GM19372 (cell line): ENCODE data around the gene CYP4F3.
"Not testable (repeated sequence)": the region's sequence is repeated elsewhere in the genome, so short reads cannot be mapped to it uniquely, and the experiment has no call there.

Experiments used
- ATAC-seq: cut with Tn5 transposase; IDR thresholded peaks from one replicate; pipeline ENCODE4 v1.9.1; 2021; ENCODE audit warnings: mild to moderate bottlenecking, low read depth, moderate library complexity; ENCODE audit not compliant: unreplicated experiment

The CYP4F3 gene

DNA sequence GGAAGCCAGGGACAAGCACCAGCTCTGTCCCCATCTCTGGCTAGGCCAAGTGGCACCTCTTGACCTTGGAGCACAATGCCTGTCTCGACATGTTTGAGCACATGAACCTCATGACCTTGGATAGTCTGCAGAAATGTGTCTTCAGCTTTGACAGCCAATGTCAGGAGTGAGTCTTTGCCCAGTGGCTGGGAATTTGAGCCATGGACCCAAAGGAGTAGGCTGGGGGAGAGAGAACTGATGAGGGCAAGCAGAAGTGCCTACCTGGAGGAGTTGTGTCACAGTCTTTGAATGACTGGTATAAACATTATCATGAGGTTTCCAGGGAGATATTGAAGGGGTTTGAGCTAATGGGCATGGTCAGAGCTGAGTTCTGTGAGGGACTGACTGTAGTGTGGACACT, 25.5 kb downstream of the CYP4F3 start:
- ATAC-seq = no peak

DNA sequence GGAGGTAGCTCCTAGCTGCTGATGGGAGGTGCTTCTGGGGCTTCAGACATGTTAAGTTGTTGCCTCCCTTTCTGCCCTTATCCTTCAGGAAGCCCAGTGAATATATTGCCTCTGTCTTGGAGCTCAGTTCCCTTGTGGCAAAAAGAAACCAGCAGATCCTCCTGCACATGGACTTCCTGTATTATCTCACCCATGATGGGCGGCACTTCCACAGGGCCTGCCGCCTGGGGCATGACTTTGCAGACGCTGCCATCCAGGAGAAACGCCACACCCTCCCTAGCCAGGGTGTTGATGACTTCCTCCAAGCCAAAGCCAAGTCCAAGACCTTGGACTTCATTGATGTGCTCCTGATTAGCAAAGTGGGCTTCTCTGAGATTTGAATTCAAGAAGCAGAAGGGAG, 26.2 kb downstream of the CYP4F3 start:
- no peak for ATAC-seq

DNA sequence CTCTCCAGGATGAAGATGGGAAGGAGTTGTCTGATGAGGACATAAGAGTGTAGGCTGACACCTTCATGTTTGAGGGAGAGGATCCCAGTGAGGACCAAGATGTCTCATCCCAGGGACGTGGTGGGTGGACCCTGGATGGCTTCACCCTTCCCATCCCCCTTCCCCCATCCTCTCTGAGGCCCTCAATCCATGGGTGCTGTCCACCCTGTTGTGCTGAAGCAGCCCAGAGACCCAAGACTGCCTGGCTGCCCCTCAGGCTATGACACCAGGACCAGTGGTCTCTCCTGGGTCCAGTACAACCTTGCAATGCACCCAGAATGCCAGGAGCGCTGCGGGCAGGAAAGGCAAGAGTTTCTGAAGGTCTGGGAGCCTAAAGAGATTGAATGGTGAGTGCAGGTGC, 28.7 kb downstream of the CYP4F3 start:
- ATAC-seq = no peak

- ATAC-seq = no peak
These were observed 29.2 kb downstream of the CYP4F3 start for GRCh38 chr19:15669891-15670290.

DNA sequence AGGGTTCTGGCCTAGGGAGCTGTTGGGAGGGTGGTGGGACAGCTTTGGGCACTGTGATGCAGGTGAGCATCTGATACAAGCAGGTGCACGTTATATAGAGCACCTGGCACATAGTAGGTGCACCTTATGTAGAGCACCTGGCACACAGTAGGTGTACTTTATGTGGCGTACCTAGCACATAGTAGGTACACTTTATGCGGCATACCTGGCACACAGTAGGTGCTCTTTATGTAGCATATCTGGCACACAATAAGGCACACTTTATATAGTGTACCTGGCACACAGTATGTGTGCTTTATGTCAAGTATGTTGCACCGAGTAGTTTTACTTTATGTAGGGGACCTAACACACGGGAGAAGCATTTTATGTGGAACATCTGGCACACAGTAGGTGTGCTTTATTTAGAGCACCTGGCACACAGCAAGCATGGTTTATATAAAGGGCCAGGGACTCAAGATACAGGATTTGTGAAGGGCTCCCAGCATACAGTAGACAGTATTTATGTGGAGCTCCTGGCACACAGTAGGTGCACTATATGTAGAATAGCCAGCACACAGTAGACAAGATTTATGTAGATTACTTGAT, 30.6 kb downstream of the CYP4F3 start:
- no peak for ATAC-seq

GRCh38 chr19:15671891-15672579, 31.3 kb downstream of the CYP4F3 start:
- no peak for ATAC-seq

DNA sequence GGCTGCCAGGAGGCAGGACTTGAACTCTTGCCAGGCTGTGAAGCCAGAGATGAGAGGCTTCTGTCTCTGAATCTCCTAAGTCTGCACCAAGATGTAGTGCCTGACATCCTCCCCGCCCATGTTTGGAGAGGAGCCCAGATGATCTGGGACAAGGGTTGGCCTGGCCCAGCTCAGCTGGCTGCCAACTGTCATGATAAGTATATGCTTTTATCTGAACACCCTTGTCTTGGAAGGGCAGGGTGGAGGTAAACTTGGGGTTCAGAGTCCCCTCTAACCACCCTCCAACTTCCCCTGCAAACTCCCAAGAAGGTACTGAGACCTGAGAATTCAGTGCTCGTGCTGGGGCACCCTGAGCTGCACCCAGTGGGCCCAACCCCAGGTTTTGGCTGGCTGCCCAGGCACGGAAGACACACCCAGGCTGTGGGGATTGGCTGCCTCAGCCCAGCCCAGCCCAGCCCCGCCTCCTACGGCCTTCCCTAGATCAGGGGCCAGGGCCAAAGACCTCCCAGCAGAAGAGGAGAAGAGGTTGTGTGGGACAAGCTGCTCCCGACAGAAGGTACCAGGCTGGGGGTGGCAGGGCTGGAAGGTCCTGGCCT, 32.0 kb downstream of the CYP4F3 start, which contains the start of gene CYP4F12:
Gene CYP4F12, plus strand, starts transcription at position 508 of the 596 bp plus-strand sequence. CDS start 443 bp downstream, outside the sequence.
- ATAC-seq = no peak

GRCh38 chr19:15673176-15673654, 32.5 kb downstream of the CYP4F3 start:
- ATAC-seq = no peak

GRCh38 chr19:15675560-15675959, 34.9 kb downstream of the CYP4F3 start:
- ATAC-seq = no peak

- no peak for ATAC-seq
These were observed 38.4 kb downstream of the CYP4F3 start for GRCh38 chr19:15679089-15679488.

- not testable (repeated sequence) for ATAC-seq
These were observed 39.2 kb downstream of the CYP4F3 start for GRCh38 chr19:15679865-15680264.

DNA sequence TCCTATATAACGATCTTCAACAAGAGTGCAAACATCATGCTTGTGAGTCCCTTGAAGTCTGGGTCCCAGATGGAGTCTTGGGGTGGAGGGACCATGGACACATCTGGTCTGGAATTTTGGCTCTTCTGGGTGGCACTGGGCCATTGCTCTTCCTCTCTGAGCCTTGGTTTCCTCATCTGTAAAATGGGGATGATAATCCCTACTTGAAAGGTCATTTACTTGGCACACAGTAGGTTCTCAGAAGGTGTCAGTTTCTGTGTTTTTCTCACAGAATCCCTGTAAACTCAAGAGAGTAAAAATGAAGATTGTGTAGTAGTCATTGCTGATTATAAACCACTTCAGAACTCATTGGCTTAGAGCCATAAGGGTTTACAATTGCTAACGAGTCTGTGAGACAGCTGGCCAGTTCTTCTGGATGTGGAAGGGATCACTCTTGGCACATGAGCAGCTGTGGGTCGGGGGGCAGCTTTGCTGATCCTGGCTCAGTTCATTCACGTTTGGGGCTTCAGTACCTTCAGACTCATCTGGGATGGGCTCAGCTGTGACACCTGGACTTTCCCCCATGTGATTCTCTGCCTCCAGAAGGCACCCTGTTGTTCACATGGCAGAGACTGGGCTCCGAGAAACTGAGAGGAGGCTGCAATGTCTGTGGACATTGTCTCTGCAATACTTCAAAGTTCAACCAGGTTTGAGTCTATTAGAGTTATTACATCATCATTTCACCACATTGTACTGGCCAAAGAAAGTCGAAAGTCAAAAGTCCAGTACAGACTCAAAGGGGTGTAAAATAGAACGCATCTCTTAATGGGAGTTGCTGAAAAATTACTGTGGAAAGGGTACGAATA, 40.0 kb downstream of the CYP4F3 start:
- ATAC-seq = no peak

GRCh38 chr19:15683411-15683810, 42.7 kb downstream of the CYP4F3 start:
- no peak for ATAC-seq

DNA sequence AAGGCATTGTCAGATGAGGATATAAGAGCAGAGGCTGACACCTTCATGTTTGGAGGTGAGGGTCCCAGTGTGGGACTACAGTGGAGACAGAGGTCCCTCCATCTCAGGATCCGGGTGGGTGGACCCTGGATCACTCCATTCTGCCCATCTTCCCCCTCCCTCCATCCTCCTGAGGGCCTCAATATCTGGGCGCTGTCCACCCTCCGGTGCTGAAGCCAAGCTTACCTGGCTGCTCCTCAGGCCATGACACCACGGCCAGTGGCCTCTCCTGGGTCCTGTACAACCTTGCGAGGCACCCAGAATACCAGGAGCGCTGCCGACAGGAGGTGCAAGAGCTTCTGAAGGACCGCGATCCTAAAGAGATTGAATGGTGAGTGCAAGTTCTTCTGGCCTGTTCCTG, 44.1 kb downstream of the CYP4F3 start:
- ATAC-seq = no peak

DNA sequence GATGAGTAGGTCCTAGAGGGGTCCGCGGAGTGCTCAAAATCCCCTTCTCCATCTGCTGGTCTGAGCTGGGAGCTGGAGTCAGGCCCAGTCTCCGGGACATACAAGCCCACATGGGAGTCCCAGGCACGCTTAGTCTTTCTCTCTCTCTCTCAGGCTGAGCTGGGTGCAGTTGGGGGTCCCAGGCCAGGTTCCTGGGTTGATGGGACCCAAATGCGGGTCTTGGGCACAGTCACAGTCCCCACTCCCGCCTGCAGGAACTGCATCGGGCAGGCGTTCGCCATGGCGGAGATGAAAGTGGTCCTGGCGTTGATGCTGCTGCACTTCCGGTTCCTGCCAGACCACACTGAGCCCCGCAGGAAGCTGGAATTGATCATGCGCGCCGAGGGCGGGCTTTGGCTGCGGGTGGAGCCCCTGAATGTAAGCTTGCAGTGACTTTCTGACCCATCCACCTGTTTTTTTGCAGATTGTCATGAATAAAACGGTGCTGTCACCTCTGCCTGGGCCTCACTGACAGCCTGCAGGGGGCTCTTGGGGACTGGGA, 56.0 kb downstream of the CYP4F3 start:
- ATAC-seq = no peak

GRCh38 chr19:15701757-15702533, 61.2 kb downstream of the CYP4F3 start:
- ATAC-seq = no peak

GRCh38 chr19:15702534-15702930, 61.8 kb downstream of the CYP4F3 start:
- no peak for ATAC-seq
